SH-SY5Y (cell line): ENCODE measurements around the gene RPL18.

ENCODE experiments used
- GATA2 ChIP-seq: IDR thresholded peaks from 2 replicates; pipeline ENCODE4 v1.6.1; 2011; ENCODE audit warnings: mild to moderate bottlenecking, low read depth, low read length
- GATA3 ChIP-seq: IDR thresholded peaks from 2 replicates; pipeline ENCODE4 v1.6.1; 2011; ENCODE audit warnings: low read depth, mild to moderate bottlenecking, low read length, moderate library complexity

DNA sequence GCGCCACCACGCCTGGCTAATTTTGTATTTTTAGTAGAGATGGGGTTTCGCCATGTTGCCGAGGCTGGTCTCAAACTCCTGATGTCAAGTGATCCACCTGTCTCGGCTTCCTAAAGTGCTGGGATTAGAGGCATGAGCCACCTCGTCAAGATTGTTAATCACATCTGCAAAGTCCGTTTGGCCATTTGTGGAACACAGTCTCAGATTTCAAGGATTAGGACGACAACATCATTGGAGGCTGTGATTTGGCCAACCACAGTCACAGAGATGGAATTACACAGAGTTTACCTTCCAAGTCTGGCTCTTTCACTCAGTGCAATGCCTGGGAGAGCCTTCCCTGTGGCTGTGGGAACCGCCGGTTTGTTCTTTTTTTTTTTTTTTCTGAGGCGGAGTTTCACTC, 49.2 kb downstream of the RPL18 start:
- TF ChIP-seq GATA2 (no peak), GATA3 (no peak)
